Body of pancreas (tissue), 4 donors: Measurements from ENCODE around the gene PCSK5. TPM values are rescaled to one million over a fixed set of nuclear protein-coding genes. Genes with fewer than 3 reads are reported as not detected.

Source experiments
- ATAC-seq: fragments of 150-250 bp; one replicate; pipeline ENCODE4 v1.9.1; 2016
- DNase-seq, 4 donors: peaks; one replicate each; pipeline ENCODE4 v3.0.0-alpha.2; 2019
- H3K27ac ChIP-seq, 4 donors: fragments of 200-600 bp; sonication (generic); 1 replicate in 3 of 4; 2 replicates in 1 of 4; pipeline versions ENCODE4 v1.5.1 to v1.6.1; 2016 to 2019; ENCODE audit warnings: mild to moderate bottlenecking in 1 of 4, mixed read lengths in 1 of 4, moderate library complexity in 1 of 4
- H3K27me3 ChIP-seq, 2 donors: fragments of 200-600 bp; sonication (generic); one replicate each; pipeline ENCODE4 v1.6.0; 2016; ENCODE audit warnings: mild to moderate bottlenecking in 1 of 2
- H3K36me3 ChIP-seq, 2 donors: fragments of 200-600 bp; sonication (generic); replicated peaks in 1 of 2; 2 replicates each; pipeline ENCODE4 v1.5.1; 2016; ENCODE audit warnings: low read depth in 2 of 2; ENCODE audit not compliant: insufficient read depth in 1 of 2
- H3K4me1 ChIP-seq: fragments of 200-600 bp; sonication (generic); one replicate; pipeline ENCODE4 v1.6.0; 2016
- H3K4me3 ChIP-seq, 2 donors: fragments of 200-600 bp; sonication (generic); 1 replicate in 1 of 2; 2 replicates in 1 of 2; pipeline ENCODE4 v1.5.1; 2016 to 2019
- H3K9me3 ChIP-seq, 3 donors: fragments of 200-600 bp; sonication (generic); 1 replicate in 2 of 3; 2 replicates in 1 of 3; pipeline ENCODE4 v1.5.1; 2016
- CTCF ChIP-seq, 7 experiments: fragments of 450-650 bp in 4 of 7; fragments of 200-600 bp in 3 of 7; sonication (generic) in 3 of 7; IDR thresholded peaks; one replicate each; pipeline ENCODE4 v1.5.1; 2016 to 2019; ENCODE audit warnings: antibody characterized with exemption in 7 of 7
- POLR2A ChIP-seq, 3 donors: fragments of 450-650 bp; IDR thresholded peaks; one replicate each; pipeline ENCODE4 v1.6.1; 2016; ENCODE audit warnings: antibody characterized with exemption in 3 of 3, mild to moderate bottlenecking in 2 of 3
- WGBS, 2 donors: methylation state at CpG; one replicate each; pipeline ENCODE4 v1.1.5; 2017; 5-methylcytosine and 5-hydroxymethylcytosine counted together
- intact Hi-C: fragments of 100-400 bp; cut with DNase I; formaldehyde crosslinking; loops from one replicate; pipeline ENCODE4 v1.15.1; 2023
- total RNA-seq, 2 donors: library from RNA; depleted of rRNA; stranded (reverse); fragments of >200 nt; gene quantifications; one replicate each; pipeline ENCODE4 v1.1.0, GENCODE V29; 2016

The PCSK5 gene
- total RNA-seq, 2 donors from 2014 or later, result 11.2 to 12.2 TPM

- Histone ChIP-seq H3K27ac (no peak overlapping the region), H3K4me3 (no peak overlapping the region), H3K9me3 (no peaks in the 10 kb centered on the region), H3K27me3 (no peaks in the 10 kb centered on the region), H3K4me1 (peaks cover 3% of the 10 kb centered on the region), H3K36me3 (no peaks in the 10 kb centered on the region)
- intact Hi-C loops, result no loop called here
- DNase-seq (no peak), ATAC-seq (no peak)
- 67 to 77% methylated on average over 7 to 9 of the region's 9 CpGs for WGBS, 2 donors
- TF ChIP-seq CTCF (IDR thresholded peaks at IDR 0.05), result no peak
- no peak for TF ChIP-seq POLR2A (IDR thresholded peaks at IDR 0.05)
Observed at GRCh38 chr9:76218886-76219445, 328.5 kb downstream of the PCSK5 start.

GRCh38 chr9:76219560-76220151 is 329.2 kb downstream of the PCSK5 start:
- no peak overlapping the region for H3K4me3 ChIP-seq
- no peaks in the 10 kb centered on the region for H3K27me3 ChIP-seq
- H3K36me3 ChIP-seq, result no peaks in the 10 kb centered on the region
- TF ChIP-seq POLR2A (IDR thresholded peaks at IDR 0.05) (no peak), CTCF (IDR thresholded peaks at IDR 0.05) (no peak)
- ATAC-seq, result no peak
- intact Hi-C loops, result no loop called here
- no peak overlapping the region for H3K27ac ChIP-seq
- peaks cover 5% of the 10 kb centered on the region for H3K4me1 ChIP-seq
- H3K9me3 ChIP-seq, result no peaks in the 10 kb centered on the region
- WGBS, 2 donors, result 83 to 85% methylated on average over 11 of the region's 11 CpGs
- no peak for DNase-seq

- Histone ChIP-seq H3K4me3 (no peak overlapping the region), H3K9me3 (no peaks in the 10 kb centered on the region), H3K4me1 (peaks cover 5% of the 10 kb centered on the region), H3K27ac (no peak overlapping the region), H3K27me3 (no peaks in the 10 kb centered on the region), H3K36me3 (no peaks in the 10 kb centered on the region)
- TF ChIP-seq POLR2A (IDR thresholded peaks at IDR 0.05), result no peak
- TF ChIP-seq CTCF (IDR thresholded peaks at IDR 0.05), result no peak
- 62 to 63% methylated on average over 6 of the region's 6 CpGs for WGBS, 2 donors
- intact Hi-C loops, result no loop called here
- no peak for DNase-seq
- ATAC-seq, result no peak
Observed at GRCh38 chr9:76221423-76221822, 330.9 kb downstream of the PCSK5 start.

GRCh38 chr9:76223749-76224340 is 333.4 kb downstream of the PCSK5 start:
- no peak overlapping the region for H3K27ac ChIP-seq

More at GRCh38 chr9:76223749-76224340, 333.4 kb downstream of the PCSK5 start:
- WGBS, 2 donors, result 26 to 27% methylated on average over 3 of the region's 3 CpGs
- H3K9me3 ChIP-seq, result no peaks in the 10 kb centered on the region
- intact Hi-C loops, result no loop called here
- H3K4me1 ChIP-seq, result peaks cover 5% of the 10 kb centered on the region
- H3K36me3 ChIP-seq, result no peaks in the 10 kb centered on the region
- ATAC-seq (no peak), DNase-seq (no peak)
- TF ChIP-seq CTCF (IDR thresholded peaks at IDR 0.05) (no peak), POLR2A (IDR thresholded peaks at IDR 0.05) (no peak)
- no peaks in the 10 kb centered on the region for H3K27me3 ChIP-seq
- no peak overlapping the region for H3K4me3 ChIP-seq
